ENCODE results near the gene SIGLEC11. TPM values are rescaled to one million over a fixed set of nuclear protein-coding genes. Genes with fewer than 3 reads are reported as not detected.

SIGLEC11 gene
- total RNA-seq, 1 donor from 2014 or later, result 0.60 TPM

DNA sequence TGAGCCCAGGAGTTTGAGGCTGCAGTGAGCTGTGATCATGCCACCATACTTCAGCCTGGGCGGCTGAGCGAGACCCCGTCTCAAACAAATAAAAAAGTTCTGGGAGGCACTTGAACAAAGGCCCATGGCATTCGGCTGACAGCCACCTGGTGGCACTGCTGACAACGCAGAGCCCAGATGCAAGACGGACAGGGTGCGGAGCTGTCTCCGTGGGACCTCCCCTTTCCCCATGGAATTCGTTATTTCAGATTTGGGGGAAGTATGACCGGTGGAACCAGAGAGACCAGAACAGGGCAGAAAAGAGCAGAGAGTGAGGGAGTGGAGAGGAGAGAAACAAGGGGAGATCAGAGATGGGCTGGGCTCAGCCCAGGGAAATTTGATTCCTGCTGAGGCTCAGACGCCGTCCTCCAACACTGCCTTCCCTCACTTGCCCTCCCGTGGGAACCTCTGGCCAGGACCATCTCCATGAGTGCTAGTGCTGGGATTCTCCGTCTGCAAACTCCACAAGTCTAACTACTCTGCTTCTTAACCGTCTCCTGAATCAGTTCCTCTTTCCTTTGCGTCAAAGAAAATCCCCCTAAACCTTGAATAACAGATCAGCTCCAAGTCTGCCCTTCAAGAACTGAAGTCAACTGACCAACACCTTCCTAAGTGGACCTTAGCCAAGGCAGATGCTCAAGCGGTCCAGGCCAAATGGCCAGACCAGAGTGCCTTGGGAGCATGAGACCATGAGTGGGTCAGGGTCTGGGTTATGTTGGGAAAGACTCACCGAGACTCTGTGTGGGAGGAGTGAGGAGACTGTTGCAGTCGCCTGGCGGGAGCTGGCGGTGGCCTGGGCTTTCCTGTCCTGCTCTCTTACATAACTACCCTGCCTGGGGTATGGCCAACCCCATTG is 43.9 kb downstream of the SIGLEC11 start:
- no peak for DNase-seq (ENCODE audit: missing footprints)
- no peak for ATAC-seq
- intact Hi-C loops (cut with DNase I), result no loop called here

DNA sequence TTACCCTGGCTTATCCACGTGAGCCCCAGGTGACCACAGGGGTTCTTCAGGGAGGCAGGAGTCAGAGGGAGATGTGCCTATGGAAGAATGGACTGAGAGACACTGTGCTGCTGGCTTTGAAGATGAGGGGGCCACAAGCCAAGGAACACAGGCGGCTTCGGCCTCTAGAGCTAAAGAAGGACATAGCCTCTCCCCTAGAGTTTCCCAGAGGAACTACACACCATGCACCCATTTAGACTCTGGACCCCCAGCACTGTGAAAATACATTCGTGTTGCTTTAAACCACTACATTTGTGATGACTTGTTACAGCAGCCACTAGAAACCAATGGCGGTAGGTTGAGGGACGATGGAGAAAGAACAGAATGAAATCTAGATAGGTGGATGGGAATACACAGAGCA is 45.7 kb downstream of the SIGLEC11 start:
- DNase-seq (ENCODE audit: missing footprints) (no peak), ATAC-seq (no peak)
- intact Hi-C loops (cut with DNase I), result no loop called here

DNA sequence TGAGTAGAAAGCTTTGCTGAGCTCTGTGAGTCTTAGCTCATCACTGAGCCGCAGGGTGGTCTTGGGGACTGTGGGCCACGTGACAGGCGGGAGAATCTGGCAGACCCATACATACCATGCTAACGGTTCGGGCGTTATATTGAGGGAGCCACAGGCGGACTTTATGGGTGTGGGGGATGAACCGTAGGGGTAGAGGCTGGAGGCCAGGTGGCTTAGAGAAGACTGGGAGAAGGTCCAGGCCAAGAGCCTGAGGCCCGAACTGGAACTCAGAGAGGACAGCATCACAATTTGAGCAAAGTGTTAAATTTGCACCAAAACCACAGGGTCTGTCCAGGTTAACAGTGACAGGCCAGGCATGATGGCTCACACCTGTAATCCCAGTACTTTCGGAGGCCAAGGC is 47.3 kb downstream of the SIGLEC11 start:
- intact Hi-C loops (cut with DNase I), result no loop called here
- DNase-seq (ENCODE audit: missing footprints) (no peak), ATAC-seq (no peak)

DNA sequence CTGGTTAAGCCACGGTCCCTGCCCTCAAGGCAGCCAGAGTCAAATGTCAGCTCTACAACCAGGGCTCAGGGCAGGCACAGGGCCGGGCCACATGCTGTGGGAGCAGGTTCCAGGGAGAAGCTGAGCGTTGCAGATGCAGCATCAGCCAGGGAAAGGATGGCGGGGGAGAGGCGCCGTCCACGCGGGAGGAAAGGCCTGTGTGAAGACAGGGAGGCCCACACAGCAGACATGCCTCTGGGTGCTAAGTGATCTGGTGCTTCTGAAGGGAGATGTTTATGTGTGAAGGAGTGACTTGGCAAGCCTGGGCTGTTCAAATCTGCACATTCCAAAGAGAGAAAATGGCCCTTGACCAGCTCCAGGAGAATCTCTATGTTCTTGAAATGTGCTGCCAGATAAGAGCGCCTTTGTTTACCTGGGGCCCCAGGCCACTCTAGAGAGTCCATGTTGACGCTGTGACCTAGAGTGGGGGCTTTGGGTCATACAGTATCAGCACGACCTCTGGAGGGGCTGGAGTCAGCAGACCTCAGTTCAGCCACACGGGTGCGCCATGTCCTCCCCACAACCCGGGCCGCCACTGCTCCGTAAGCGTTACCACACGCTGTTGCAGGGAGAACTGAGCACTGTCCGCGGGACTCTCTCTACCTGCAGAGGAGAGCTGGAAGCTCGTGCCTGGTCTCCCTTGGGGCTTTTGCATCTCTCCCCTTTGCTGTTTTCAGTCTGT is 47.8 kb downstream of the SIGLEC11 start:
- no peak for ATAC-seq
- intact Hi-C loops (cut with DNase I), result no loop called here
- DNase-seq (ENCODE audit: missing footprints), result peak; percentile 20

DNA sequence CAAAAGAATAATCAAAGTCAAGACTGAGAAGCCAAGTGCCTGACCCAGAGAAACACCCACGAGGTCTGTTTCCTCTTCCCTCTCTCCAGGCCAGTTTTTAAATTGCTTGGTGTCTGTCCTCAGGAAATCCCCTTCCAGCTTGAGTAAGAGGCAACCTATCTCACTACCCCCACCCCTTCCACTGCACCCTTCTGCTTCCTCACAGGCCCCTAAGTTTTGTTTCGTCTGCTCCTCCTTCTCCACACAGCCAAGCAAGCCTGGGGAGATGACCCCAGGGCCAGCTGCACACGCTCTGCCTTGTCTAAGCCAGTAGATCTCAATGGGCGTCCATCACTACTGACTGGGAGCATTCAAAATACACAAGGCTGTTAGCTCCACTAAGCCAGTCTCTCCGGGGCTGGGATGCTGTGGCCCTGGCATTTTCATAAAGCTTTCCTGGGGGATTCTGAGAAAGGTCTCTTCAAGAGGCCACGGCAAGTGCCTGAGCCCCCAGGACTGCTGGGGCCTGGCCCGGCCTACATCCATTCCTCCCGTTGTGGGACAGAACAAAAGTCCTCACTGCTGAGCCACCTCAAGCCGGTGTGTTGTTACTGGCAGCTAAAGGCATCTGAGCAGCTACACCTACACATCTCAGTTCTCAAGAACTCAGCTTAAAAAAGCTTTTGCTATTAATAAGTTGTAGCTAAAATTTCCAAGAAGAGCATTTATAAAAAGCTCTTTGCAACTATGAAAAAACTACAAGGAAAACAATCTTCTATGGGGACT is 49.4 kb downstream of the SIGLEC11 start:
- DNase-seq (ENCODE audit: missing footprints), result peak; percentile 44
- ATAC-seq, result no peak
- intact Hi-C loops (cut with DNase I), result no loop called here

DNA sequence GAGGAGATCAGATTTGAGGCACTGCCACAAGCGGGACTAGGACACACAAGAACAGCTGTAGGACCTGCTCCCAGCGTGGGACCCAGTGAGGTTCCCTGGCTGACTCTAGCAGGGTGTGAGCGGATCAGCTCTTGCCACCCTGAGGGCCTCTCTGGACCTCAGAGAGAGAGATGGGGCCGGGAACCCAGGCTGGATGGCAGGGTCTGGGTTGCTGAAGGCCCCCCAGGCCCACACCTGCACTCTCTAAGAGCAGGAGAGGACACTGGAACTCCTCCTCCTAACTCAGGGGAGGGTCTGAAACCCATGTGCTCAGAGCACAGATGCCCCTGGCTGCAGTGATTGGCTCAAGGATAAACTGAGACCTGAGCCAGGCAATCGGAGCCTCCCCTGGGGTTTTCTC is 50.8 kb downstream of the SIGLEC11 start:
- no peak for ATAC-seq
- DNase-seq (ENCODE audit: missing footprints), result peak; percentile 11
- intact Hi-C loops (cut with DNase I), result no loop called here

DNA sequence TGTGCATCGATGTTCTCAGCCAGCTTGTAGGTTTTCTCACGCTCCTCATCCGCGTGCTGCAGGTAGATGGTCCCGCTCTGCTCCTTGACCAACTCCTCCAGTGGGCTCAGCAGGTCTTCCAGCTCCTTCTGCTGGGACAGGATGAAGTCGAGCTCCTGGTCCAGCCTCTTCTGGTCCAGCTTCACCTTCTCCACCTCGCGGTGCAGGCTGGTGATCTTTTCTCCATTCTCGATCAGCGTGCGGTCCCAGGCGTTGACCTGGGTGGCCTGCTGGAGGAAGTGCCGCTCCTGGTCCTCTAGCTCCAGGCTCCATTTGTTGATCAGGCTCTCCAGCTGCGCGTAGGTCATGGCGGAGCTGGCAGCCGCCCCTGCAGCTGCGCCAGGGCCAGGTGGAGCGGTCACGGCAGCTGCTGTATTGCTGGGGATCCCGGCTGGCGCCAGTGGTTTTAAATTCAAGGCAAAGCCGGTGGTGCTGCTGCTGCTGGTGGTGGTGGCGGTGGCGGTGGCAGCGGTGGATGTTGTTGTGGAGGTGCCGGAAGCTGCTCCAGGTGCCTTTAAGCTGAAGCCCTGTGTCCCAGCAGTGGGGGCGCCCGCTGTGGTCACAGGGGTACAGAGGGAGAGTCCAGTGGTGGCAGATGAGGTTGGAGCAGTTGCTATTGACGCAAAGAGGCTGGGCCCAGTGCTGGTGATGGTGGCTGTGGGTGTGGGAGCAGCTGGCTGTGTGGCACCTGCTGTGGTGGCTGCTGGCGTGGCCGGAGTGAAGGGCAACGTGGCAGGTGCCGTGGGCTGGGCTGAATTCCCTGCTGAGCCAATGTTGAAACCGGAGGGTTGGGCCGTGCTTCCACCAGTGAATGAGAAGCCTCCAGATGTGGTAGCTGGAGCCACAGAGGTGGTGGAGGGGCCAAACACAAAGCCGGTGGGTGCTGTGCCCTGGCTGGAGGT is 52.2 kb downstream of the SIGLEC11 start:
- no peak for ATAC-seq
- intact Hi-C loops (cut with DNase I), result no loop called here
- DNase-seq (ENCODE audit: missing footprints), result peak; percentile 45

DNA sequence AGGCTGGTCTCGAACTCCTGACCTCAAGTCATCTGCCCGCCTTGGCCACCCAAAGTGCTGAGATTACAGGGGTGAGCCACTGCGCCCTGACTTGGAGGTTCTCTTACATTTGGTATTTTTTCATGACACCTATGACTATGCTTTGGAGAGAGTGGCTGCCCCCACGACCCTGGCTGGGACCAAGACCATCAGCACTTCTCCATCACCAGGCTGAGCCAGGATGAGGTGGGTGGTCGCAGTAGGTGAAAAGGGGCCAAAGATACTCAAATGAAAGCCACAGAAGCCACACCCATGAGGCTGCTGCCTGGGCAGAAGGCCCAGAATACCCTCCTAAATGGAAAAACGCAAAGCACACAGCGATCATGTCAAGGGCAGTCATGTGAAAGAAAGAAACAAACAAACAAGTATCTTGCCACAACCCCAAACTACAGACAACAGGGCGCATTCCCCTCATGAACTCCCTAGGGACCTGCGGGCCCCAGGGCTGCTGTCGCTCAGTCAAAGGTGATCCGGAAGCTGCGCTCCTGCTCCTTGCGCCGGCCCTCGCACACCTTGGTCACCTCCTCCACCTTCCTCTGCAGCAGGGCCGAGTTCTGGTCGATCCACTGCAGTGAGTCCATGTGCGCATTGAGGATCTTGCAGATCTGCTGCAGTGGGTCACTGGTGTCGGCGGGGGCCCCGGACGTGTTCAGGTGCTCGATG is 53.1 kb downstream of the SIGLEC11 start:
- ATAC-seq, result no peak
- DNase-seq (ENCODE audit: missing footprints), result peak; percentile 48
- intact Hi-C loops (cut with DNase I), result no loop called here

DNA sequence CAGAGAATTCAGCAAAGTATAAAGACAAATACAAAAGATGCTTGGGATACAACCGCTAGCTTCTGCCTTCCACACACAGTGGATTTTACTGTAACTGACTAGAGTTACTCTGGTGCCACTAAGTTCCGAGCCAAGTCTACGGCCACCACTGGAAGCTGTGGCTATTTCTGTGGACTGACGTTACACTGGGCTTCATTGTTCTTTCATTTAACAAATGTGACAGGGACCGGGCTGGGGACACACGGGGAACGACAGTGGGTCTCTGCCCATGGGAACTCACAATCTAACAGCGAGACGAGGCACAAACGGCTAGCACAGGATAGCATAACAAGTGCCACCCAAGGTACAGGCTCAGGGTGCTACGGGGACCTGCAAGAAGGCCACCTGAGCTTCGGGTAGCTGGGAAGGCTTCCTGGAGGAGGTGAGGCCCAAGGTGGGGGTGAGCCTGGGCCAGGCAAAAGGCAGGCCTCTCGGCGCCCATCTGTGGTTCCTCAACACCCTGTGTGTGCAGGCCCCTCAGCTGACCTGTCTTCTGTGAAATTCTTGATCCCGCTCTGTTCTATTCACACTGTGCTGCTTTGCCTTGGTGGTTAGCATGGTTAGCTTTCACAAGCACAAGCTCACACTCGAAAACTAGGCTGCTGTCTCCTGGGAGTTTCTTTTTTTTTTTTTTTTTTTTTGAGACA is 54.0 kb downstream of the SIGLEC11 start:
- ATAC-seq (no peak), DNase-seq (ENCODE audit: missing footprints) (peak; percentile 45)
- intact Hi-C loops (cut with DNase I), result no loop called here

DNA sequence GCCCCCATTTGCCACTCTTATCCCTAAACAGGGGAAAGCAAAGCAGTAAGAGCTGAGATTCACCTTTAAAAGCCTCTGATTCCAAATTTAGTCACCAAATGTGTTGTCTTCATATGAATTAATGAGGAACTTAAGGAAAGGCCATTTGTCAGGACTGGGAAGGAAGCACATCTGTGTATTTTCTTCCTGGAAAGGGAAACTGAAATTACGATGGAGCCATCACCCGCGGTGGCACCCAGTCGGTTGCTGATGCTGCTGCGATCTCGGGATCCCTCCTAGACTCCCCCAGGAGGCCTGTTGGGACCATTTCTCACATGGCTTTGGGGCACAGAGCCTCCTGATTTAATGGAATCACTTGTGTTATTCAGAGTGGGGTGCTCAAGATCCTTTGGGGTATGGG is 56.8 kb downstream of the SIGLEC11 start:
- intact Hi-C loops (cut with DNase I), result no loop called here
- no peak for DNase-seq (ENCODE audit: missing footprints)
- no peak for ATAC-seq

Other genes starting within 250 kb of the SIGLEC11 start
- 0.57 TPM for gene TSKS, start 197.9 kb downstream of the SIGLEC11 start, total RNA-seq
- gene AP2A1, start 194.2 kb downstream of the SIGLEC11 start, total RNA-seq, result 76.4 TPM
- gene FUZ, start 147.9 kb downstream of the SIGLEC11 start, total RNA-seq, result 21.0 TPM
- 70.4 TPM for gene MED25, start 142.9 kb downstream of the SIGLEC11 start, total RNA-seq
- gene PTOV1, start 110.0 kb downstream of the SIGLEC11 start, total RNA-seq, result 122 TPM
- gene PNKP, start 93.6 kb downstream of the SIGLEC11 start, total RNA-seq, result 36.9 TPM
- gene AKT1S1, start 83.8 kb downstream of the SIGLEC11 start, total RNA-seq, result 37.2 TPM
- 44.9 TPM for gene TBC1D17, start 83.5 kb downstream of the SIGLEC11 start, total RNA-seq
- gene IL4I1, start 64.3 kb downstream of the SIGLEC11 start, total RNA-seq, result 0.30 TPM
- 10.4 TPM for gene ATF5, start 32.0 kb downstream of the SIGLEC11 start, total RNA-seq
- gene NUP62, start 31.7 kb downstream of the SIGLEC11 start, total RNA-seq, result 30.4 TPM
- 22.9 TPM for gene VRK3, start 64.2 kb upstream of the SIGLEC11 start, total RNA-seq
- 3.2 TPM for gene ZNF473, start 64.8 kb upstream of the SIGLEC11 start, total RNA-seq
- not detected for gene IZUMO2, start 202.1 kb upstream of the SIGLEC11 start, total RNA-seq
- 99.3 TPM for gene MYH14, start 242.4 kb upstream of the SIGLEC11 start, total RNA-seq